Heart left ventricle (tissue), 16 donors: Measurements from ENCODE around the gene RBP2. TPM values are rescaled to one million over a fixed set of nuclear protein-coding genes. Genes with fewer than 3 reads are reported as not detected.
A peak's percentile ranks its signal among the peaks of the same experiment; 100 is the strongest.

Experiments used
- ATAC-seq, 4 donors: fragments of 200-7000 bp; cut with Tn5 transposase; one replicate each; pipeline ENCODE4 v1.9.1; 2020 to 2022; ENCODE audit warnings: moderate library complexity in 4 of 4, mild to moderate bottlenecking in 3 of 4, moderate number of reproducible peaks in 1 of 4
- DNase-seq, 5 donors: peaks; one replicate each; pipeline ENCODE4 v3.0.0-alpha.2; 2020
- H3K27ac ChIP-seq, 12 donors: fragments of 200-600 bp; sonication (generic) in 4 of 12; one replicate each; pipeline versions ENCODE4 v1.5.0 to v1.8.0; 2016 to 2022; ENCODE audit warnings: mild to moderate bottlenecking in 2 of 12
- H3K27me3 ChIP-seq, 9 donors: fragments of 200-600 bp; sonication (generic) in 2 of 9; one replicate each; pipeline versions ENCODE4 v1.5.1 to v1.8.0; 2016 to 2022; ENCODE audit warnings: mild to moderate bottlenecking in 3 of 9
- H3K36me3 ChIP-seq, 9 donors: fragments of 200-600 bp; sonication (generic) in 2 of 9; one replicate each; pipeline versions ENCODE4 v1.5.0 to v1.8.0; 2018 to 2022; ENCODE audit warnings: mild to moderate bottlenecking in 2 of 9
- H3K4me1 ChIP-seq, 12 donors: fragments of 200-600 bp; sonication (generic) in 4 of 12; one replicate each; pipeline versions ENCODE4 v1.5.0 to v1.8.0; 2016 to 2022; ENCODE audit warnings: mild to moderate bottlenecking in 3 of 12
- H3K4me3 ChIP-seq, 12 donors: fragments of 200-600 bp; sonication (generic) in 4 of 12; one replicate each; pipeline versions ENCODE4 v1.5.0 to v1.8.0; 2017 to 2022; ENCODE audit warnings: mild to moderate bottlenecking in 9 of 12, moderate library complexity in 4 of 12
- H3K9me3 ChIP-seq, 12 donors: fragments of 200-600 bp; sonication (generic) in 4 of 12; one replicate each; pipeline versions ENCODE4 v1.5.0 to v1.8.0; 2016 to 2022; ENCODE audit warnings: mild to moderate bottlenecking in 1 of 12
- CTCF ChIP-seq, 12 donors: fragments of 200-600 bp; sonication (generic) in 4 of 12; IDR thresholded peaks; one replicate each; pipeline versions ENCODE4 v1.5.0 to v1.8.0; 2018 to 2022; ENCODE audit warnings: antibody characterized with exemption in 12 of 12, mild to moderate bottlenecking in 5 of 12
- POLR2A ChIP-seq, 2 donors: fragments of 450-650 bp; IDR thresholded peaks; one replicate each; pipeline ENCODE4 v1.6.1; 2017; ENCODE audit warnings: antibody characterized with exemption in 2 of 2, mild to moderate bottlenecking in 2 of 2, moderate library complexity in 2 of 2
- WGBS, 4 donors: extraction: QIAGEN DNeasy Blood & Tissue Kit in 2 of 4; methylation state at CpG; one replicate each; pipeline versions ENCODE4 v1.1.5 to v1.1.7; 2013 to 2018; 5-methylcytosine and 5-hydroxymethylcytosine counted together
- intact Hi-C, 10 donors: fragments of 100-400 bp; cut with DNase I; formaldehyde crosslinking; loops; one replicate each; pipeline versions ENCODE4 v1.11.1 to v1.14.2; 2022
- polyA plus RNA-seq, 2 donors: library from polyadenylated mRNA; stranded (reverse); fragments of 200-250 nt; gene quantifications; one replicate each; pipeline ENCODE4 v1.2.3, GENCODE V29; 2013
- total RNA-seq, 9 donors: library from RNA; depleted of rRNA in 2 of 9; stranded (reverse); fragments of >200 nt in 2 of 9; fragmentation: NEBNext Ultra II Directional in 3 of 9; extraction: Animal tissue kit (Norgen Biotek cat#: 25700) in 3 of 9; gene quantifications; one replicate each; pipeline versions ENCODE4 v1.1.0 to v1.2.4, GENCODE V29; 2016 to 2023
- donor health status: ischemic (EF 13 %, LVEDD 7.1; RV severe dilation, severe dysfunction).
- donor health status: healthy with polysubstance abuse.
- donor health status: DM: no; HTN: yes; CAD: no.
- donor health status: DM: no; HTN: no; CAD: no.
- donor health status: ischemic (EF 25% LVEDD 6.9; RV normal size, moderate dysfunction).
- donor health status: ischemic (EF 25% LVEDD 5.7; RV mildly dilated, moderate dysfunction).
- donor health status: healthy.
- donor health status: DM: yes; HTN: yes; CAD: no.
- donor health status: ischemic (EF 35%, LVEDD 5.7; RV mildly dilated, moderate dysfunction).
- donor health status: nonischemic (EF 11% LVEDD 7.7; RV severe dilation, severe dysfunction).
- donor health status: DM: yes; HTN: yes; CAD: no.
- donor health status: PGD.
- donor health status: ischemic (EF 29% LVEDD 5.4; RV normal size, mild dysfunction).
- donor health status: nonischemic (EF 23%, LVEDD 6.1; RV moderate dilation, normal function).

The RBP2 gene
- total and polyA plus RNA-seq, 11 donors = 0.25 TPM; not detected in 10

- Histone ChIP-seq H3K4me1 (peaks cover 0 to 15% (median 0%) of the 10 kb centered on the region in 12 donors), H3K27me3 (no peaks in the 10 kb centered on the region), H3K9me3 (no peaks in the 10 kb centered on the region), H3K4me3 (no peak overlapping the region), H3K36me3 (peaks cover 0 to 7% (median 0%) of the 10 kb centered on the region in 9 donors), H3K27ac (no peak overlapping the region)
- DNase-seq = no peak
- ATAC-seq = peak in 1 of 4 donors; percentile 25
- intact Hi-C loops = no loop called here
- WGBS, 4 donors = 92 to 96% (median 95%) methylated on average over 9 of the region's 9 CpGs
- TF ChIP-seq CTCF (IDR thresholded peaks at IDR 0.05) = no peak
- no peak for TF ChIP-seq POLR2A (IDR thresholded peaks at IDR 0.05)
Observed at GRCh38 chr3:139518926-139519842, 42.9 kb upstream of the RBP2 start.

GRCh38 chr3:139518306-139518705, 42.0 kb upstream of the RBP2 start:
- WGBS, 4 donors = 79 to 90% (median 81%) methylated on average over 6 of the region's 6 CpGs
- H3K4me1 ChIP-seq = peaks cover 0 to 15% (median 0%) of the 10 kb centered on the region in 12 donors
- ATAC-seq = no peak
- H3K4me3 ChIP-seq = no peak overlapping the region
- no peaks in the 10 kb centered on the region for H3K27me3 ChIP-seq
- H3K27ac ChIP-seq = no peak overlapping the region
- DNase-seq = no peak
- no peaks in the 10 kb centered on the region for H3K9me3 ChIP-seq
- intact Hi-C loops = no loop called here
- TF ChIP-seq POLR2A (IDR thresholded peaks at IDR 0.05) = no peak
- TF ChIP-seq CTCF (IDR thresholded peaks at IDR 0.05) = no peak
- H3K36me3 ChIP-seq = peaks cover 0 to 7% (median 0%) of the 10 kb centered on the region in 9 donors

- Histone ChIP-seq H3K27me3 (no peaks in the 10 kb centered on the region), H3K36me3 (peaks cover 0 to 7% (median 0%) of the 10 kb centered on the region in 9 donors), H3K4me3 (no peak overlapping the region), H3K27ac (no peak overlapping the region), H3K4me1 (peaks cover 0 to 15% (median 0%) of the 10 kb centered on the region in 12 donors), H3K9me3 (no peaks in the 10 kb centered on the region)
- no peak for DNase-seq
- intact Hi-C loops = no loop called here
- ATAC-seq = no peak
- TF ChIP-seq CTCF (IDR thresholded peaks at IDR 0.05) (no peak), POLR2A (IDR thresholded peaks at IDR 0.05) (no peak)
- whole genome bisulfite sequencing, 4 donors = 83 to 85% (median 83%) methylated on average over 5 of the region's 5 CpGs
Observed at GRCh38 chr3:139517321-139518065, 41.2 kb upstream of the RBP2 start.

DNA sequence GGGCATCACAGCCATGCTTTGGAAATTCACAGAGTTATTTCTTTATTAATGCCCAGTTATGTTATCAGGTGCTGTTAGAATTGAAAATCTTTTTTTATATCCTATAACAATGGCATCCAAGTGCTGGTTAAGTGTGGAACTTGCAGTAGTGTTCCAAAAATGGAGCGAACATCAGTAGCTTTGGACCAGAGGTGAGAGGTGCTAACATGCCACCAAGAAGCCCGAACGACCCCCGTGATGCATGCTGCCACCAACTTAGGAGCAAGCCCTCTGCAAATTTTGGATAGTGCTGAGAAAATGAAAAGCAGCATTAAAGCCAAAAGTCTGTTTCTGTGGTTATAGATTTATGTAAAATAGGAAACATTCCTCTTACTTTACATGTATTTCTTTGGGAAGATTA, 38.4 kb upstream of the RBP2 start:
- H3K4me3 ChIP-seq = no peak overlapping the region
- intact Hi-C loops = no loop called here
- DNase-seq = no peak
- ATAC-seq = no peak
- peaks cover 0 to 7% (median 0%) of the 10 kb centered on the region in 9 donors for H3K36me3 ChIP-seq
- H3K27me3 ChIP-seq = no peaks in the 10 kb centered on the region
- no peaks in the 10 kb centered on the region for H3K4me1 ChIP-seq
- WGBS, 4 donors = 92 to 96% (median 93%) methylated on average over 4 of the region's 4 CpGs
- no peak for TF ChIP-seq CTCF (IDR thresholded peaks at IDR 0.05)
- no peak for TF ChIP-seq POLR2A (IDR thresholded peaks at IDR 0.05)
- H3K9me3 ChIP-seq = no peaks in the 10 kb centered on the region
- no peak overlapping the region for H3K27ac ChIP-seq
